HG02943 (cell line): Measurements from ENCODE around the gene GSTA1.
"Not testable (repeated sequence)": the region's sequence is repeated elsewhere in the genome, so short reads cannot be mapped to it uniquely, and the experiment has no call there.

Experiments
- ATAC-seq: cut with Tn5 transposase; IDR thresholded peaks from one replicate; pipeline ENCODE4 v1.9.1; 2021; ENCODE audit warnings: mild to moderate bottlenecking, low read depth, moderate library complexity; ENCODE audit not compliant: unreplicated experiment

The GSTA1 gene

DNA sequence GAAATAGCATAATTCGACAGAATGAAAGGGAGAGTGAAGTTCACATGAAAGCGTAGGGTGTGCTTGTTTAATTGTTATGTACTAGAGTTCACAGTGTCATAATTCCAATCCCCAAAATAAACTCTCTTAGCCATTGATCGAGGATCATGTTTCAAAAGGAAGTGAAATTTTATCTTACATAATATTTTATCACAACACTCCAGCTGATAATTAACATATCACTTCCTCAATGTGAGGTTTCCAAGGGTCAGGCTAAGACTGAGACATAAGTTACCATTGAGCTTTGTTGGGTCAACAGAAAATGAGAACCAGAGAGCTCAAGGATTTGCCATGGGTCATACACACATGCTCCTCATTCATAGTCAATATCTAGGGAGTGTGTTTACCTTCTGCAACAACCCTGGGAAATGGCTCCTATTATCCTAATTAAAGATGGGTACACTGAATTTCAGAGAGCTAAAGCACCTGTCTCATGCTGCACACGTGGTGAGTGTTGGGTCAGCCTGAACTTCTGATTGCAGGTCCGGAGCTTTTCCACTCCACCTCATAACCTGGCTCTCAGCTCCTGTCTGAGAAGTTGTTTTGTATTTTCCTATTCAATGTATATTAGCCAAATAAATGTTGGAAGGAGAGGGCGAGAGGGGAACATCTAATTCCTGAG, 43.4 kb downstream of the GSTA1 start:
- ATAC-seq, result no peak

GRCh38 chr6:52759085-52759484, 44.5 kb downstream of the GSTA1 start:
- no peak for ATAC-seq

DNA sequence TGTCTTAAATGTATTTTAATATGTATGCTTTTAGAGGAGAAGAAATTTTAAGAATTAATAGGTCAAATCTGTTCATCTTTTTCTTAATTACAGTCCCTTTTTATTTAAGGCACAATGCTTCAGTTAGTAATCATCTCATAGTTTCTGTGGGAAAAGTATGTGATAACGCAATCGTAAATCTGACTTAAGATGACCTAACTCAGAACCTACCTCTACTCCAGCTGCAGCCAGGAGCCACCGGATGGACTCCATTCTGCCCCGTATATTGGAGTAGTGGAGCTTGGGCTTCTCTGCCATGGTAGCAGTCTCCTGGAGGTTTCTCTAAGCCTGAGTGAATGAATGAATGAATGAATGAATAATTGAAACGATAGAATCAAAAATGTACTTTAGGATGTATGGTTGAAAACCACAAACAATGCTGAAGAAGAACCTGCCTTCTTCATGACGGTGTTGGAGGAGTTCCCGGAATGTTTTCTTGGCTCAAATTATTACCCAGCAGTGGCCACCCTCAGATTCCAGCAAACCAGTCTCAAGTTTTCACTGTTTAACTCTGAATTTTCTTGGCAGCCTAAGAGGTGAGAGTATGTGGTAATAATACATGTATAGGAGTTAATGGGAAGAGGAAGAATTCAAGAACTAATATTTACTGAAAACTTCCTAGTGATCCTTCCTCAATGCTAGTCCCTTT, 45.8 kb downstream of the GSTA1 start:
- ATAC-seq, result not testable (repeated sequence)

- ATAC-seq, result no peak
These were observed 49.2 kb downstream of the GSTA1 start for GRCh38 chr6:52754443-52754842.

DNA sequence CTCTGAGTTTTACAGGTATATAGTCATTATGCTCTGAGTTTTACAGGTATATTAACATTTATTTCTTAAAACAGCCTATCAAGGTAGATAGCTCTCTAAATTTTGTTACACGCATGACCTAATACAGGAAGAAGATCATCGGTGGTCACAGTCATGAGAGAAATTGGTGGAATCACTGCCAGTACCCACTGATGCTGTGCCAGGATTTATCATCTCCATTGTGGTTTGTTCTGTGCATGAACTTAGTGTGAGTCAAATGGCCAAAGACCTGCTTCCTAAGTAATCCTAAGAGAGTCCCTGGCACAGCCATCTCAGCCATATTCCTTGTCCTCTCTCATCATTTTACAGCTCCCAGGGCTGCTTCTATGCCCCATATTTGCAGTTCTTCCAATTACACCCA, 50.5 kb downstream of the GSTA1 start:
- ATAC-seq, result not testable (repeated sequence)

- ATAC-seq, result no peak
These were observed 51.3 kb downstream of the GSTA1 start for GRCh38 chr6:52752310-52752709.

DNA sequence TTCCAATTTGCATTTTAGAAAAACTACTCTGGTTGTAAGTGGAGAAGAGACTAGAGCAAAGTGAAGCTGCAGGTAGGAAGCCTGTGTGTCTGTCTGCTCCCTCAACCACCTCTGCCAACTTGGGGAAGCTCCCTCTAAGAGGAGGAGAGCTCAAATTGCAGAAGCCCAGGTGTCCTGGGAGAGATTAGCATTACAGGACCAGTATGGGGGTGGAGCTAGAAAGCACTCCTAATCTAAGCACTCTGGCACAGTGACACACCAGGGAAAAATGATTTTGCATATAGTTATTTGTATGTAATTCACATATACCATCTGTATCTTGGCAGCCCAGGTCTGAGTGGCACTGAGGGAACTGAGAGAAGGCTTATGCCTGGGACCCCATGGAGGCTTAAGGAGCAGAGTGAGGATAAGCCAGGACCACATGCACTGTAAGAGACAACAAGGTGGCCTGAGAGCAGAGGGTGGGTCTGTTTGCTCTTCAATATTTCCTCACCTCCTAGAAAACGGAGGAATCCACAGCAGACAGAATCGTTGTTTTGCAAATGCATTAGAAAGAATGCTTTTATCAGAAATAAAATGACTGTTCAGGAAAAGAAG, 54.0 kb downstream of the GSTA1 start:
- no peak for ATAC-seq

GRCh38 chr6:52747301-52747700, 56.3 kb downstream of the GSTA1 start:
- not testable (repeated sequence) for ATAC-seq

DNA sequence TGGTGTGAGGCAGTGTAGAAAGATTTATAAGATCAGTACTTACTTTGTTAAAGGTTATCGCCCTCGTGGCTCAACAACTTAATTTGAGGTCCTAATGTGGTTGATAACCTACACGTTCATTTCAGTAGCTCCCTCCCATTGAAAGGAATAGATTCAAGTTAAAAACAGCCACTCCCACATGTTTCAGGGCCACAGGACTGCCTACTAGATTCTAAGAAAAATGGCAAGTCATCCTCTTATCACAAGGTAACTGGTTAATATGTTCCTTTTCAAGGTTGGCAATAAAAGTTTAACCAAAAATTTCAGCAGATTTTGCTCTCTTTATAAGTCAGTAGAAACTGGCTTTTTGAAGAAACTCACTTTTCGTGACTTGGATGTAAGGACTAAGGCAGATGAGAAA, 57.4 kb downstream of the GSTA1 start:
- no peak for ATAC-seq

GRCh38 chr6:52745764-52746201, 57.8 kb downstream of the GSTA1 start:
- no peak for ATAC-seq

DNA sequence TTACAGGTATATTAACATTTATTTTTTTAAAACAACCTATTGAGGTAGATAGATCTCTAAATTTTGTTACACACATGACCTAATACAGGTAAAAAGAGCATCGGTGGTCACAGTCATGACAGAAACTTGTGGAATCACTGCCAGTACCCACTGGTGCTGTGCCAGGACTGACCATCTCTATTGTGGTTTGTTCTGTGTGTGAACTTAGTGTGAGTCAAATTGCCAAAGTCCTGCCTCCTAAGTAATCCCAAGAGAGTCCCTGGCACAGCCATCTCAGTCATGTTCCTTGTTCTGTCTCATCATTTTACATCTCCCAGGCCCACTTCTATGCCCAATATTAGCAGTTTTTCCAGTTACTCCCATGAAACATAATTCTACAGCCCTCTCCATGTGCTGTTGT, 61.7 kb downstream of the GSTA1 start:
- ATAC-seq, result no peak
